Gastrocnemius medialis (tissue), 4 donors: Measurements from ENCODE around the gene SYT7. TPM values are rescaled to one million over a fixed set of nuclear protein-coding genes. Genes with fewer than 3 reads are reported as not detected.

Source experiments
- ATAC-seq, 2 donors: fragments of 150-250 bp; one replicate each; pipeline ENCODE4 v1.9.1; 2016
- DNase-seq, 2 donors: peaks; one replicate each; pipeline ENCODE4 v3.0.0-alpha.2; 2019
- H3K27ac ChIP-seq, 4 donors: fragments of 200-600 bp; sonication (generic); 1 replicate in 1 of 4; 2 replicates in 3 of 4; pipeline ENCODE4 v1.5.1; 2016 to 2018; ENCODE audit warnings: mild to moderate bottlenecking in 2 of 4, moderate library complexity in 1 of 4
- H3K27me3 ChIP-seq, 3 donors: fragments of 200-600 bp; sonication (generic) in 2 of 3; 1 replicate in 1 of 3; 2 replicates in 2 of 3; pipeline versions ENCODE4 v1.5.1 to v1.6.0; 2016 to 2019; ENCODE audit warnings: mild to moderate bottlenecking in 1 of 3, moderate library complexity in 1 of 3
- H3K36me3 ChIP-seq, 2 donors: fragments of 200-600 bp; sonication (generic) in 1 of 2; one replicate each; pipeline ENCODE4 v1.5.1; 2017 to 2018
- H3K4me1 ChIP-seq, 2 donors: fragments of 200-600 bp; sonication (generic) in 1 of 2; one replicate each; pipeline ENCODE4 v1.5.1; 2016 to 2017; ENCODE audit warnings: mild to moderate bottlenecking in 2 of 2
- H3K4me3 ChIP-seq, 4 donors: fragments of 200-600 bp; sonication (generic) in 3 of 4; 1 replicate in 1 of 4; 2 replicates in 3 of 4; pipeline ENCODE4 v1.5.1; 2016 to 2019; ENCODE audit warnings: mild to moderate bottlenecking in 2 of 4
- H3K9me3 ChIP-seq, 3 donors: fragments of 200-600 bp; sonication (generic) in 2 of 3; 1 replicate in 1 of 3; 2 replicates in 2 of 3; pipeline ENCODE4 v1.5.1; 2016 to 2019
- POLR2A ChIP-seq, 2 donors: fragments of 450-650 bp; IDR thresholded peaks; one replicate each; pipeline ENCODE4 v1.6.1; 2017; ENCODE audit warnings: antibody characterized with exemption in 2 of 2, mild to moderate bottlenecking in 2 of 2, moderate library complexity in 2 of 2
- in situ Hi-C, 4 donors: fragments of 200-750 bp; cut with MboI; loops; one replicate each; pipeline versions ENCODE4 v1.15.0 to v1.8.0; 2017; ENCODE audit warnings: low sequenced_read_pairs in 4 of 4
- intact Hi-C: fragments of 100-400 bp; cut with DNase I; formaldehyde crosslinking; loops from one replicate; pipeline ENCODE4 v1.15.1; 2023; ENCODE audit warnings: low total_unique reads
- total RNA-seq, 4 donors: library from RNA; depleted of rRNA; stranded (reverse); fragments of >200 nt; gene quantifications; one replicate each; pipeline versions ENCODE4 v1.1.0 to v1.2.3, GENCODE V29; 2016
- TF ChIP-seq, protein P1 (sequence below), 5 experiments: fragments of 450-650 bp in 3 of 5; fragments of 200-600 bp in 2 of 5; sonication (generic) in 2 of 5; IDR thresholded peaks in 4 of 5; conservative IDR thresholded peaks in 1 of 5; 1 replicate in 4 of 5; 2 replicates in 1 of 5; pipeline ENCODE4 v1.5.1; 2016 to 2019; ENCODE audit warnings: antibody characterized with exemption in 5 of 5, mild to moderate bottlenecking in 3 of 5, moderate library complexity in 3 of 5

SYT7 gene
- total RNA-seq, 4 donors from 2014 or later: 0.68 to 4.9 (median 1.4) TPM

DNA sequence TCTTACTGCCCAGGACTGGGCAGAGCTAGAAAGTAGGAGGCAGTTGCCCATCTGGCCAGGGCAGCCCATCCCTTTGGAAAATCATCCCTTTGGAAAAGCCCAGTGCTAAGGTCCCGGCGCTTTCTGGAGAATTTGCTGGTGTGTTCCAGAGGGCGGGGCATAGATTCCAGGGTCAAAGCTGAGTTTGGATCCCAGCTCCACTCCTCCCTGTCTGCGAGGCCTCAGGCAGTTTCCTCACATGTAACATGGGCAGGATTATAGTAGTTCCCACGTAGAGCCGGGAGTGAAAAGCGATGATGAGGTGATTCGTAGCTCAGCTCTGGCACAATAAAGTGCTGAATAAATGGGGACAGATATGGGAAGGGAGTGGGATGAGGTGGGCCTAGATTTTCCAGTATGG, 103.8 kb downstream of the SYT7 start:
- no peak overlapping the region for H3K27ac ChIP-seq
- DNase-seq (no peak), ATAC-seq (no peak)
- peaks cover 7 to 21% of the 10 kb centered on the region in 2 donors for H3K4me1 ChIP-seq
- TF ChIP-seq, protein P1, sequence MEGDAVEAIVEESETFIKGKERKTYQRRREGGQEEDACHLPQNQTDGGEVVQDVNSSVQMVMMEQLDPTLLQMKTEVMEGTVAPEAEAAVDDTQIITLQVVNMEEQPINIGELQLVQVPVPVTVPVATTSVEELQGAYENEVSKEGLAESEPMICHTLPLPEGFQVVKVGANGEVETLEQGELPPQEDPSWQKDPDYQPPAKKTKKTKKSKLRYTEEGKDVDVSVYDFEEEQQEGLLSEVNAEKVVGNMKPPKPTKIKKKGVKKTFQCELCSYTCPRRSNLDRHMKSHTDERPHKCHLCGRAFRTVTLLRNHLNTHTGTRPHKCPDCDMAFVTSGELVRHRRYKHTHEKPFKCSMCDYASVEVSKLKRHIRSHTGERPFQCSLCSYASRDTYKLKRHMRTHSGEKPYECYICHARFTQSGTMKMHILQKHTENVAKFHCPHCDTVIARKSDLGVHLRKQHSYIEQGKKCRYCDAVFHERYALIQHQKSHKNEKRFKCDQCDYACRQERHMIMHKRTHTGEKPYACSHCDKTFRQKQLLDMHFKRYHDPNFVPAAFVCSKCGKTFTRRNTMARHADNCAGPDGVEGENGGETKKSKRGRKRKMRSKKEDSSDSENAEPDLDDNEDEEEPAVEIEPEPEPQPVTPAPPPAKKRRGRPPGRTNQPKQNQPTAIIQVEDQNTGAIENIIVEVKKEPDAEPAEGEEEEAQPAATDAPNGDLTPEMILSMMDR (IDR thresholded peaks at IDR 0.05 in 4 of 5, conservative IDR thresholded peaks at IDR 0.05 in 1 of 5): no peak
- TF ChIP-seq POLR2A (IDR thresholded peaks at IDR 0.05): no peak
- no peaks in the 10 kb centered on the region for H3K36me3 ChIP-seq
- in situ Hi-C loops: loop anchor here in 3 of 4 donors (5.0 to 10.0 kb wide), 3 partner anchors 40 to 160 kb away; no protein-coding TSS in a partner anchor
- no peaks in the 10 kb centered on the region for H3K9me3 ChIP-seq
- H3K4me3 ChIP-seq: no peak overlapping the region
- H3K27me3 ChIP-seq: peaks cover 0 to under 1% (median 0%) of the 10 kb centered on the region in 3 donors
- intact Hi-C loops: loop anchor here (1.0 to 5.0 kb wide), 3 partner anchors 40 to 255 kb away; no protein-coding TSS in a partner anchor

DNA sequence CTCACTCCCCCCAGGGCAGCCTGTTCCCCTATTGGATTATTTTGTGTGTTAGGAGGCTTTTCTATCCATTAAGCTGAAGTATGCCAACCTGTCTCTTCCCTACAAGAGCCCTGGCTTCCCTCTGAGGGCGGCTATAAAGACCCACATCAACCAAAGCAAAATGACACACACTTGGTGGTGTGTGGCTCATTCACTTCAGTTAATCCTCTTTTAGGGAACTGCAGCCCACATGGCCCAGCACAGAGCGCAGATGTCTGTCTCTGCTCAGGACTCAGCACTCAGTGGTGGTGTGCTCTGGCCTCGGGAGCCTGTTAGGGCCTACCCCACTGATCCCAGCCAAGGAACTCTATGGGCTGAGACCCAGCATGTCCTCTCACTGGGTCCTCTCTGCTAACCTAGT, 104.5 kb downstream of the SYT7 start:
- in situ Hi-C loops: loop anchor here in 3 of 4 donors (5.0 to 10.0 kb wide), 3 partner anchors 41 to 161 kb away; no protein-coding TSS in a partner anchor
- H3K27ac ChIP-seq: no peak overlapping the region

DNA sequence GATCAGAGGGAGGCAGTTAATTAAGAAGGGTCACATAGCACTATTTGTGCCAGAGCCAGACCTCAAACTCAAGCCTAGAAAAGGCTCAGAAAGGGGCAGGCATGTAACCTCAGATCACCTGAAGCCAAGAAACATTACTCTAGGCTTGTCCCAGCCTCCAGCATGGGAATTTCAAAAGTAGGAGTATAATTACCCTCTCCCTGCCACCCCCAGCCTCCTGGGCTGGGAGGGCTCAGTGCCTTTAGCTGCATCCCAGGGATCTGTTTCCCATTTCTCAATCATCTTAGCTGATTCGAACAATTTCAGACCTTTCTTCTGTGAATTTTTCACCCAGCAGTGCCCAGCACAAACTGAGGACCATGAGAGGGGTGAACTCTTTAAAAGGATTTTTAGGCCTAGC, 105.4 kb downstream of the SYT7 start:
- Histone ChIP-seq H3K4me1 (peaks cover 13 to 26% of the 10 kb centered on the region in 2 donors), H3K27me3 (no peaks in the 10 kb centered on the region), H3K9me3 (no peaks in the 10 kb centered on the region), H3K4me3 (no peak overlapping the region), H3K36me3 (no peaks in the 10 kb centered on the region), H3K27ac (peak overlapping the region in 2 of 4 donors; percentile 12 to 88)
- DNase-seq: no peak
- in situ Hi-C loops (loop anchor here in 3 of 4 donors (5.0 to 10.0 kb wide), 3 partner anchors 42 to 162 kb away; no protein-coding TSS in a partner anchor), intact Hi-C loops (loop anchor here (5.0 kb wide), 1 partner anchor 257 kb away; no protein-coding TSS in a partner anchor)
- TF ChIP-seq, protein P1 (IDR thresholded peaks at IDR 0.05 in 4 of 5, conservative IDR thresholded peaks at IDR 0.05 in 1 of 5): no peak
- TF ChIP-seq POLR2A (IDR thresholded peaks at IDR 0.05): no peak
- ATAC-seq: no peak

More for the DNA sequence above, 104.5 kb downstream of the SYT7 start:
- H3K27me3 ChIP-seq: no peaks in the 10 kb centered on the region
- DNase-seq: no peak
- peaks cover 13 to 26% of the 10 kb centered on the region in 2 donors for H3K4me1 ChIP-seq
- TF ChIP-seq POLR2A (IDR thresholded peaks at IDR 0.05): no peak
- ATAC-seq: no peak
- no peaks in the 10 kb centered on the region for H3K9me3 ChIP-seq
- intact Hi-C loops: loop anchor here (2.0 to 5.0 kb wide), 2 partner anchors 162 to 256 kb away; no protein-coding TSS in a partner anchor
- H3K4me3 ChIP-seq: no peak overlapping the region
- no peaks in the 10 kb centered on the region for H3K36me3 ChIP-seq

DNA sequence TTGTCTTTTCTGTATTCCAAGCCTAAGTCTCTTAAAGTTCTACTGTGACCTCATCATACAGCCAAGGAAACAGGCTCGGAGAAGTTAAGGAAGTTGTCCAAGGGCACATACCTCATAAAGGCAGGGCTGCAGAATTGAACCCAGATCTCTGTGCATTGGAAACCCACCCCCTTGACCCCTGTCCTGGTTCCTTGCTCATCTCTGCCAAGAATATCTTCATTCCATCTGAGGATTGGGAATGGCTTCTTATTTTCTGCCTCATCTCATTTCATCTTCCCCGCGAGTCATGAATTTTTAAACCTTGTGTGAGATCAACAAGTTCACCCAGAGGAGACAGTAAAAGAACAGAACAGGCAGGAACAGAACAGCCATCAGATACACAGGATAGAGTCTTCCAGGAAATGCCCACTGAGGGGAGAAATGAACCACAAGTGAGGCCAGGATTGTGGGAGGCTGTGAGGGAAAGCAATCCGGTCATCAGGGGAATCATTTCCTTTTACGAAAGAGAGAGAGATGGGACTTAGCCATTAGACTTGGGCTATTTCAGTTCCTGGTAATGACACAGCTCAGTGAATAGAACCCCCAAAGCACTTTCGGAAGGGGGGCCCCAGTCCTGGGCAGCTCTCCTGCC, 106.7 kb downstream of the SYT7 start:
- intact Hi-C loops: no loop called here
- in situ Hi-C loops: loop anchor here in 2 of 4 donors (10.0 to 25.0 kb wide), 2 partner anchors 161 to 163 kb away; no protein-coding TSS in a partner anchor

More for the DNA sequence above, 106.7 kb downstream of the SYT7 start:
- Histone ChIP-seq H3K4me1 (peaks cover 13 to 26% of the 10 kb centered on the region in 2 donors), H3K27ac (peak overlapping the region; percentile 57 to 91 (median 88)), H3K27me3 (no peaks in the 10 kb centered on the region), H3K9me3 (no peaks in the 10 kb centered on the region), H3K4me3 (no peak overlapping the region), H3K36me3 (no peaks in the 10 kb centered on the region)
- no peak for ATAC-seq
- DNase-seq: no peak
- TF ChIP-seq, protein P1 (IDR thresholded peaks at IDR 0.05 in 4 of 5, conservative IDR thresholded peaks at IDR 0.05 in 1 of 5): no peak
- no peak for TF ChIP-seq POLR2A (IDR thresholded peaks at IDR 0.05)
